Stimulated activated CD4-positive, alpha-beta T cell treated with anti-CD3 and anti-CD28 coated beads, Interleukin-15, amount 100 ng/mL, for 48 hours (primary cell): ENCODE measurements around the gene RALGPS2.
"Not testable (repeated sequence)": the region's sequence is repeated elsewhere in the genome, so short reads cannot be mapped to it uniquely, and the experiment has no call there.

ENCODE experiments used
- DNase-seq, 2 donors: peaks; one replicate each; pipeline ENCODE4 v3.0.0-alpha.2; 2020; ENCODE audit warnings: low read depth in 2 of 2

RALGPS2 gene

DNA sequence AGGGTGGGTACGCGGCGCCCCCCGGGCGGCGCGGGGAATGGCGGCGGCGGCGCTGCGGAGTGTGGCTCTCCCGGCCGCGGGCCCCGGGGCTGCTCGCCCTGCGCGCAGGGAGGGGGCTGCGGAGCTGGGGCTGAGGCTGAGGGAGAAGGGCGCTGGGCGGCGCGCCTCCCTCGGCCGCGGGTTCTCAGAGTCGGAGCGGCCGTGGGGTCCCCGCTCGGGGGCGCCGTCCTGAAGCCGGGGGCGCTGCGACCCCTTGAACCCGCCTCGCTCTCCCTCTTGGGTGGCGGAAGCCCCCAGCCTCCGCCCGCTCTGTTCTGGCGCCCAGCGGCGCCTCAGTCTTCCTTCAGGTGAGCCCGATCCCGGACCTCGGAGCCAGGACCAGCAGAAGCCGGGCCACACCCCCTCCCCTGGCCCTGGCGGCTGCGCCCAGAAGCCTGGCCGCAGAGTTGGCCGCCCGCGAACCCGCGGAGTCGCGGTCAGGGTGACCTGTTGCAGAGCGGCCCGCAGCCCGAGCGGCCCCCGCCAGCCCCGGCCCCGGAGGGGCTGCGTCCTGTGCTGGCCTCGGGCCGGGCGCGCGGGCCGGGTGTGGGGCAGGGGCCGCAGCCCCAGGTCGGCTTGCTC is 532 bp downstream of the RALGPS2 start:
- no peak for DNase-seq

DNA sequence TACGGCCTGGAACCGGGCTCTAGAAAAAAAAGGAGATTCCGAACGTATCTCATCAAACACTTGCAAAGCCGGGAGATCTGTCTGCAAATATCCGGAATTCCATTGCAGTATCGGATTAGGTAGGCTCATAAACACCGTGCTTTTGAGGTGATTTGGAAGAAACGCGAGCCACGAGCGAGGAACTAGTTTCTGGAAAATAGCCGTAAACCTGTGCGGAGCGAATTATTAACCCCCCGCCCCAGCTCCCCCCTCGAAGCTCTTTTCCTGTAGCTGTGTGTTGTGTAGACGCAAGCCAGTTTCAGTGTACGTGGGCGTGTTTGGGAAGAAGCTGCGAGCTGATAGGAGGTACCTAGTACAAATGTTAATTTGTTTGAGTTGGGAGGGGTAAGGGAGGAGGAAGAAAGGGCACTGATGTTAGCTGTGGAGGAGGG is 1.1 kb downstream of the RALGPS2 start:
- DNase-seq, result peak in 1 of 2 donors; percentile 18

DNA sequence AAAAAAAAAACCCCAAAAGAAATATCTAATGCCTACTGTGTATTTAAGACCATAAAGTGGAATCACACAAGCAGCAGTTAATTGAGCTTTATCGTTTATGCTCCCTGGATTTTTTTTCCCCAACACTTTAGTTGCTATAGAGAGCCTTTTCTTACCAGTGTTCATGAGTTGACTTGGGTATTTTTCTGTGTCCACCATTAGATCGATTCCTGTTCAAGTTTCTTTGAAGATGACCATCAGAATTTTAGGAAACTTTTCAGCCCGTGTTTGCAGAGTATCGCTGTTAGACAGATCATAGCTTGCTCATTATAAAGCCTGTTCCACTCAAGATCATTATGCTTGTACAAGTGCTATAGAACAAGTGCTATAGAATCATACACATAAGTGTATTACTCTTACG is 1.5 kb downstream of the RALGPS2 start:
- DNase-seq, result no peak

DNA sequence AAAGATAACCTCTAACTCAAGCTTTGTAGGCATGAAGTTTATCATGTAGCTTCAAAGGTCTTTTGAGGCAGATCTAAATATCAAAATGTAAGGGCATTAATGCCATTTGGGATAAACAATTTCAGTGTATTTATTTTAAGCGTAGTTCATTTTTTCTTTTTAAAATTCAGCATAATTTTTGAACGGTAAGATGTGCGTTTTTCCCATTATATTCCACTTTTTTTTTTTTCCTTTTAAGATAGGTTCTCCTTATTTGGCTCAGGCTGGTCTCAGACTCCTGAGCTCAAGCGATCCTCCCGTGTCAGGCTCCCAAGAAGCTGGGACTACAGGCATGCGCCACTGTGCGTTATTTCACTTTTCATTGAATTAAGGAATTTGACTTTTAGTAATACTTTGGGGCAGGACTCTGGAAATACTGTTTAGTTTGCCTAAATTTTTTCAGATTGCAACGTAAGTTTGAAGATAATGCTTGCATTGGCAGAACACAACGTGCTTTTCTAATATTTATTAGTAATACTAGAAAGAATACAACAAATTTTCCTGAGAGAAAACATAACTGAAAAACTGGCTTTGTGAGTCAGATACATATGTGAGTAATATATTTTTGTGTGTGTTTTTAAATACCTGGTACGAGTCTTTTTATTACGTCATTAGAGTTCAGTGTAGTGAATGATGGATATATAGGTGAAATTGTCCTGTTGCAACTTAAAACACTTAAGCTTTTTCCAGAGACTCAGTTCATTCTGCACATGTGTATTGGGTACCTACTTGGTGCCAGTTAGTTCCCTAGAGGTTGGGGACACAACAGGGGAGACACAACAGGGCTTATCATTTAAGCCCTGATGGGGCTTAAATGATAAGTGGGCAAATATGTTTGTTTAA is 2.2 kb downstream of the RALGPS2 start:
- DNase-seq, result no peak

DNA sequence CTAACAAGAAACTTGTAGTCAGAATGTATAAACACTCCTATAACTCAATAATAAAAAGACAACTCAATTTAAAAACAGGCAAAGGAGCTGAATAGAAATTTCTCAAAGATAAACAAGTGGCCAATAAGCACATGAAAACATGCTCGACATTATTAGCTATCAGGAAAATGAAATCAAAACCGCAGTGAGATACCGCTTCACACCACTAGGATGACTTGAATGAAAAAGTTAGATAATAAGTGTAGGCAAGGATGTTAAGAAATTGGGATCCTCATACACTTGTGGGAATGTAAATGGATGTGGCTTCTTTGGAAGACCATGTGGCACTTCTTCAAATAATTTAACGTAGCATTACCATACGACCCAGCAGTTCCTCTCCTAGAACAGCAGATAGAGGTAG is 8.9 kb downstream of the RALGPS2 start:
- no peak for DNase-seq

DNA sequence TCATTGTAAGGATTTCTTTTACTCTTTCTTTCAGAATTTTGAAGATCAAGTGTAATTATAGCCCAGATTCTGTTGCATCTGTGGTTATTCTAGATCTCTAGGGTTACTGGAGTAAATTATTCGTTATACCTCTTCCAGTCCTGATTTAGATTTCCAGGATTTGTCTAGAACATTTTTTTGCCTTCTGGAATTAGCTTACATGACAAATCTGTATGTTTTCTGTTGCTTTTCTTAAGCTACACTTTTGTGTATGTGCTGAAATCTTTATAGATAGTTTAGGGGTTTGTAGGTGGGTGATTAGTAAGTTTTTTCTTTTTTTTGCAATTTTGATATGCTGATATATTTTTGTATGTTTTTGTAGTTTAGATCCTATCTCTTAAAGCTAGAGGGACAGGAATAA is 13.7 kb downstream of the RALGPS2 start:
- no peak for DNase-seq

DNA sequence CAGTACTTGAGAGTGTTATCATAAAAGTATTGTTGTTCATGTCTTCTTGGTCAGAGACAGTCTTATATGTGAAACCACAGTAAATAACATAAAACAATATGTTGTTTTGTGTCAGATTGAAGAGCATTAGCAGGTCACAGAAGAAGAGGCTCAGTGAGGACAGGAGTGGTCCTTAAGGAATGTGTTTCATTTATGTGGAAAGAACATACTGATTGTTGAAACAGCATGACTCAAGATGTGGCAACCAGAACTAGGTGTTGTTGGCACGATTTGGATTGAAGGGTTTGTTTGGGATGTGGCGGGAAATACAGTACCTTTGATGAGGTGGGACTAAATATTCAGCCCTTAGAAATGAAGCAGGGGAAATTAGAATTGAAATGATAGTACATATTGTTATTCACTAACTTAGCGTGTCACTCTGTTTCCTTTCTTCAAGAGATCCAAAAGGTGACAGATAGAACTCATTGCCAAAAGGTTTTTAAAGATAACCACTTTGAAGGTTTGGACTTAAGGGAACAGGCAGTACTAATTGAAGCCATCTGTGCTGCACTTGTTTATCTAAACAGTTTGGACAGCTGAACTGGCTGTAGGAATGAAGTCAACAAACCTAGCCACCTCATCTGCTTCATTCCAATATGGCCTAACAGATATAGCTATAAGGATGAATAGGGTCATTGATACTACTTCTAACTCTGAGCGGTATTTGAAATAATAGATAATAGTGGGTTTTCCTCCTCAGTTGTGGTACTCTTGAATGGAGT is 14.4 kb downstream of the RALGPS2 start:
- DNase-seq, result no peak

DNA sequence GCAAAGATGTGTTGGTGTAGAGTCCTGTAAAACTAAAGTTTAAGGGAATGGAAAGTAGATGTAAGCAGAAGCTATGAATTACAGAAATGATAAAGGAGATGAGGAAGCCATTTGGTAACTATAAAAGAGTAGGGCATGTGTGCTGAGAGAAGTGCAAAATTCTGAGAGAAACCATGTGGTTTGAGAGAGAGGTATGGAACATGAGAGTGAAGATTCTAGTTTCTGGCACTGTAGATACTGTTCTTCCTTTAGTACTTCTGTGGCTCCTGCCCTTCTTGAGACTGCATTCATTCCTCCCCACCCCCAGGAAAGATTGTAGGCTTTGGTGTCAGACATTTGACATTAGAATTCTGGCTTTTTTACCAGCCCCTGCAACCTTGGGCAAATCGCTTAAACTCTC is 15.4 kb downstream of the RALGPS2 start:
- DNase-seq, result no peak

DNA sequence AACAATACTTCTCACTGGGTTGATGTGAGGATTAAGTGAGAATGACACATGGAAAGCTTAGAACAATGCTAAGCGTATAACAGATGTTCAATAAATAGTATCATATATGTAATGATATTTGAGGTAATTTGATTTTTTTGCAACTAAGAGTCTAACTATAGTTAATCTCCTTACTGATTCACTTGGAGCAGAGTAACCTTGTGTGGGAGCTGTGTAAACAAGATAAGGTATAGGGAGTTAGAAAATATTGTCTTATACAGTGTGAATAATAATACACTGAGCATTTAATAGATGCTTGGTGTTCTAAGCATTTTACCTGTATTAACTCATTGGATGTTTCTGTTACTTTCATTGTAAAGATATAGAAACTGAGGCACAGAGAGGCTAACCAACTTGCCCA is 15.9 kb downstream of the RALGPS2 start:
- no peak for DNase-seq

DNA sequence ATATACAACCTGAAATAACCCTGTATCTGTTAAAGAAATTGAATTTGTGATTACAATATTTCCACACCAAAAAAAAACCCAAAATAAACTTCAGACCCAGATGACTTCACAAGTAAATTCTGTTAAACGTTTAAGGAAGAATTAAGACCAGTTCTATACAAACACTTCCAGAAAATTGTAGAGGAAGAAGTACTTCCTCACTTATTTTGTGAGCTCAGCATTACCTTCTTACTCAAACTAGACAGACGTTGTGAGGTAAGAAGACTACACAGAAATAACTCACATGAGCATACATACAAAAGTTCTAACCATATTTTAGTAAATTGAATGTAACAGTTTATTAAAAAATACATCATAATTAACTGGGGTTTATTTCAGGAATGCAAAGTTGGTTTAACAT is 18.8 kb downstream of the RALGPS2 start:
- DNase-seq, result no peak

DNA sequence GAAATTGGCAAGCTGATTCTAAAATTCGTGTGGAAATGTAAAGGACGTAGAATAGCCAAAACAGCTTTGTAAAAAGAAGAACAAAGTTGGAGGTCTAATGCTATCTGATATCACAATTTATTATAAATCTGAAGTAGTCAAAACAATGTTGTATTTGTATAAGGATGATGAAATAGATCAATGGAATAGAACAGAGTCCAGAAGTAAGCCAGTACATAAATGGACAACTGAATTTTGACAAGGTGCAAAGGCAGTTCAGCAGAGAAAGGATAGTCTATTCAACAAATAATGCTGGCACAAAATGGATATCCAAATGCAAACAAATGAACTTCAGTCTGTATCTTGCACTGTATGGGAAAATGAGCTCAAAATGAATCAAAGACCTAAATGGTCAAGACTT is 20.2 kb downstream of the RALGPS2 start:
- no peak for DNase-seq

DNA sequence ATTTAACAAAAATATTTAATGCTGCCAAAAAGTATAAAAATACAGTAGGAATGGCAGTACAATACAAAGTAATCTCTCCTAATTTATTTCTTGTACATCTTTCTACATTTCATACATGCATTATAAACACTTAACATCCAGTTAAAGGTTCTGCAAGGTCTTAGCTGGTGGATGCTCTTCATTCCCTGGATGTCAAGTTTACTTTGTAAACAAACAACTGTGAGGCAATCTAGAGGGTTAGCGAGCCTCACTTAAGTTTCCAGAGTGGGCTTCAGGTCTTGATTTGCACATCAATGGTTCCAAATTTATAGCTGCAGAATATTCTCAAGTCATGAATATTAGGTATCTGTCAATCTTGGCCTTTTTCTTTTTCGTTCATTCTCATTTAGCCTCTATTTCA is 21.3 kb downstream of the RALGPS2 start:
- DNase-seq, result no peak

DNA sequence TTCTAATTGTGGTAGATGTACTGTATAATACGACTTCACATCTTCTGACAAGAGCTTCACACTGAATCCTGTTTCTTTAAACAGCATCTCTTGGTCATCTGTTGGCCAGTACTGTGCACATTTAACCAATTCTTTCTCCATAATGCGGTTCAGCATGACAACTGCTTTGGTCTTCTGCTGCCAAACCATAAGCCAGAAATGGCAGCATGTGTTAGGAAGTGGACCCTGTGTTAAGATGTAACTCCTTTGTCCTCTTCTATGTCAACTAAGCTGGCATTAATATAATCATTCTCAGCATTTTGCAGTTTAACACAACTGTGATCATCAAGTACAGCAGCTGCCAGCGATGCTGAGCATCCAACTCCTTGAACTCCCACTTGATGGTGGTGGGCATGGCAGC is 22.3 kb downstream of the RALGPS2 start:
- DNase-seq, result not testable (repeated sequence)

DNA sequence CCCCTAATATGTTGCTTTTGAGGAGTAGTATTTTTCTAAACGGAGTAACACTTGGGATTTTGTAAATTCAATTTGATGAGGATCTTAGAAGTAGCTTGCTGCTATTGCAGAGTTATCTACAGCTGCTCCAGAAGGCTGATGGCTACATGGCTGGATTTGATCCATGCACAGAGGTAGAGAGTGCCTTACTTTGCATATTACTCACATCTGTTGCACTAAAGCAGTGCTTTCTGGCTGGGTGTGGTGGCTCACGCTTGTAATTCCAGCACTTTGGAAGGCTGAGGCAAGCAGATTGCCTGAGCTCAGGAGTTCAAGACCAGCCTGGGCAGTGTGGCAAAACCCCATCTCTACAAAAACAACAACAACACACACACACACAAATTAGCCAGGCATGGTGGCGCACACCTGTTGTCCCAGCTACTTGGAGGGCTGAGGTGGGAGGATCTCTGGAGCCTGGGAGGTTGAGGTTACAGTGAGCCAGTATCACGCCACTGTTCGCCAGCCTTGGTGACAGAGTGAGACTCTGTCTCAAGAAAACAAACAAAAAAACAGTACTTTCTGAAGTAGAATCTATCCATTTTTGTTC is 24.6 kb downstream of the RALGPS2 start:
- no peak for DNase-seq

DNA sequence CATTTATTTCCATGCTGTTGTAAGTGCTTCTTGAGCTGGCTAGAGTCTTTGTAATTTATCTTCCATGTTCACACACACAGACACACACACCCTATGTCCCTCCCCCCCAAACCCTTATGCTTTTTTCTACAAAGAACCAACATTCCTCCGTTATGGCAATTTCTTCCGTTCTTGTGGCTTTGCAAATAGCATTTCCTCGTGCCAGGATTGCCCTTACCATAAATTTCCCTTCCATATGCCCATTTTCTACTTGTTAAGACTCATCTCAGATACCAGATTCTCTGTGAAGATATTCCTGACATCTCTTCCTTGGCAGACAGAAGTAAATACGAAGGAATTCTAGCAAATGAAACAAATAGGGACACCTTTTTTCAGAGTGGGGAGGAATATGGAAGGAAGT is 26.0 kb downstream of the RALGPS2 start:
- no peak for DNase-seq

DNA sequence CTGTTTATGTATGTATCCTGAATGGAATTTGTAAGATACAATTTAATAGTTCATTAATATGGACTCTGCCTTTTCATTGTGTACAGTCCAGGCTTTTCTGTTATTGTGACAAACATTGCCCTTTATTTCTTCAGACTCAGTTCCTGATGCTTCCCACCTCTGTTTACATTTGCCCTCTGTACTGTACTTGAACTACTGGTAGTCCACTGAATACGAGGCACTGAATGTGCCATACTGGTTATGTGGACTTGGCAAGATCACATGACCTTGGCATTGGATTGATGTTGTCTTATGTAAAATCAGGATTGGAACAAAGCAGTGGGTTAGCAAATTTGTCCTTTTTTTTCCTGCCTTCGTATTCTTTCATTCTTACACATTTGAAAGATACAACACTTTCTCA is 27.8 kb downstream of the RALGPS2 start:
- no peak for DNase-seq

DNA sequence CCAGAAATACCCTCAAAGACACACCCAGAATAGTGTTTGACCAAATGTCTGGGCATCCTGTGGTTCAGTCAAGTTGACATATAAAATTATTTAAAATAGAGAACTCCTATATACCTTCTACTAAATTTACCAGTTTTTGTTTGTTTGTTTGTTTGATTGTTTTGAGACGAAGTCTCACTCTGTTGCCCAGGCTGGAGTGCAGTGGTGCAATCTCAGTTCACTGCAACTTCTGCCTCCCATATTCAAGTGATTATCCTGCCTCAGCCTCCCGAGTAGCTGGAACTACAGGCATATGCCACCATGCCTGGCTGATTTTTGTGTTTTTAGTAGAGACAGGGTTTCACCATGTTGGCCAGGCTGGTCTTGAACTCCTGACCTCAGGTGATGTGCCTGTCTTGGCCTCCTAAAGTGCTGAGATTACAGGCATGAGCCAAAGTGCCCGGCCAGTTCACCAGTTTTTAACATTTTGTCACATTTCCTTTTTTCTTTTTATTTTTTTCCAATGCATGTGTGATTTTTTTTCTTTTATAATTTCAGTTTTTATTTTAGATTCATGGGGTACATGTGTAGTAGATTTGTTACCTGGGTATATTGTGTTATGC is 29.7 kb downstream of the RALGPS2 start:
- DNase-seq, result not testable (repeated sequence)

DNA sequence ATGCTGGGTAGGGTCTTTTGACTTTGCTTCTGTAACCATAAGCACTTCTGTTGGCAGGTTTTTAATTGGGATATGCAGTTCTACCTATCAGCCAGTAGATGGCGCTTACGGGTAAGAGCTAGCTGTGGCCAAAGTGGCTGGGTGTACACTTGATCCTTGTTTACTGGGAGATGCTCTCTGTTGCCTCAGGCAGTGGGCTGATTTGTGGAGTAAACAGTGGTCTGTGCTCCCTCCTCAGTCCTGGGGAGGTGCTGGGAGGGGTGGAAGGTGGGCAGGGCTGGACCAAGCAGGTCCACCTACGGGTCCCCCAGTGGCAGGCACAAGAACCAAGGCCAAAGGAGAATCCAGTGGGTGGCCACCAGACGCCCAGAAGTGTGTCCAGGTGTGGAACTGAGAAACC is 43.4 kb downstream of the RALGPS2 start:
- no peak for DNase-seq

DNA sequence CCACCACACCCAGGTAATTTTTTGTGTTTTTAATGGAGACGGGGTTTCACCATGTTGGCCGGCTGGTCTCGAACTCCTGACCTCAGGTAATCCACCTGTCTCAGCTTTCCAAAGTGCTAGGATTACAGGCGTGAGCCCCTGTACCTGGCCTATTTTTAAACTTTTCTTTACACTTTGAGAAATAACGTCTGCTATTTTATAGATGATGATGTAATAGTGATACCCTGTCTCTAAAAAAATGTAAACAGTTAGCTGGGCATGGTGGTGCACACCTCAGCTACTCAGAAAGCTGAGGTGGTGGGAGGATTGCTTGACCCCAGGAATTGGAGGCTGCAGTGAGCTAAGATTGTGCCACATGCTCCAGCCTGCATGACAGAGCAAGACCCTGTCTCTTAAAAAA is 47.9 kb downstream of the RALGPS2 start:
- DNase-seq, result no peak

DNA sequence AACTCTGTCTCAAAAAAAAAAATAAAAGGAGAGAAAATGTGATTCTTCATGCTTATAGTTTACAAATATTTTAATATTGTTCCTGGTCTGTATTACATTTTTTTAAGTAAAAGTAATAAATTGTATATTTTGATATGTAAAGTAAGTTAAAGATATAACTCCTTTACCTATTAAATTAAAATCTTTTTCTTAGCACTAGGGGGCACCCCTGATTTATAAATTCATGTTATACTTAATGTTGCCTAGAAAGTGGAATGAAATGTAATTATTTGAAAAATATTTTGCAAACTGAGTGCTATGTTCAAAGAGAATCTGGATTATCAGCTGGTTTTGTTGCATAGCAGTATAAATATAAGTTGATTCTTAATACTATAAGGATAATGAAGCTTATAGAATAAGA is 49.2 kb downstream of the RALGPS2 start:
- DNase-seq, result no peak

DNA sequence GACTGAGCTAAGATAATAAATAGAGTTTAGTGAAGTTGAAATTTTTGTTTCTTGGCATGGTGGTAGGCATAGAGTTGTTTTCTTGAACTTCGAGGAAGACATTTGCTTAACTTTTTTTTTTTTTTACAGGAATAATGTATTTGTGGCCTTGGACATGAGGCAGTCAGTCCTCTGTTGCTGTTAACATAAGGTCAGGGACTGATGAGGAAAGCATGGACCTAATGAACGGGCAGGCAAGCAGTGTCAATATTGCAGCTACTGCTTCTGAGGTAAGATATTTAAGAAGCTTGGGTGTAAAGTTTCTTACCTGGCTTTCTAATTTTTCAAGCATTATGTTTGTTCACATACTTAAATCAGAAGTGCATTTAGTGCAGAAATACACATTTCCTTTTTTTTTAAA is 51.5 kb downstream of the RALGPS2 start:
- no peak for DNase-seq
